ENCODE results near the gene PCID2. TPM values are rescaled to one million over a fixed set of nuclear protein-coding genes. Genes with fewer than 3 reads are reported as not detected.

Gene PCID2
- total and polyA plus RNA-seq, 4 donors = 33.3 to 51.1 (median 41.2) TPM

GRCh38 chr13:113210833-113211232 is 2.4 kb upstream of the PCID2 start:
- no peaks in the 10 kb centered on the region for H3K4me1 ChIP-seq (ENCODE audit: control insufficient read depth in 1 of 2, insufficient read depth in 2 of 2, low read length in 2 of 2)
- DNase-seq (no peak), ATAC-seq (ENCODE audit: low FRiP score) (no peak)
- H3K36me3 ChIP-seq (ENCODE audit: control insufficient read depth in 1 of 2, insufficient read depth in 2 of 2, low read length in 1 of 2) = no peaks in the 10 kb centered on the region
- no peaks in the 10 kb centered on the region for H3K9me3 ChIP-seq (ENCODE audit: control insufficient read depth, low read length)
- no peaks in the 10 kb centered on the region for H3K27me3 ChIP-seq (ENCODE audit: control insufficient read depth in 1 of 2, insufficient read depth in 2 of 2, low read length in 1 of 2)
- no peak overlapping the region for H3K27ac ChIP-seq (ENCODE audit: low read depth in 1 of 2, low read length in 2 of 2)
- WGBS, 2 donors = 92 to 93% methylated on average over 6 of the region's 6 CpGs
- intact Hi-C loops (cut with DNase I) = no loop called here
- no peak overlapping the region for H3K4me3 ChIP-seq (ENCODE audit: low read length in 2 of 2)

- Histone ChIP-seq H3K9me3 (ENCODE audit: control insufficient read depth, low read length) (no peaks in the 10 kb centered on the region), H3K4me3 (ENCODE audit: low read length in 2 of 2) (peak overlapping the region; percentile 64 to 68), H3K27me3 (ENCODE audit: control insufficient read depth in 1 of 2, insufficient read depth in 2 of 2, low read length in 1 of 2) (no peaks in the 10 kb centered on the region), H3K4me1 (ENCODE audit: control insufficient read depth in 1 of 2, insufficient read depth in 2 of 2, low read length in 2 of 2) (no peaks in the 10 kb centered on the region), H3K27ac (ENCODE audit: low read depth in 1 of 2, low read length in 2 of 2) (peak overlapping the region; percentile 49 to 98), H3K36me3 (ENCODE audit: control insufficient read depth in 1 of 2, insufficient read depth in 2 of 2, low read length in 1 of 2) (no peaks in the 10 kb centered on the region)
- WGBS, 2 donors = 0 to 1% methylated on average over 33 to 67 of the region's 67 CpGs
- peak; percentile 70 to 85 for DNase-seq
- ATAC-seq (ENCODE audit: low FRiP score) = no peak
- intact Hi-C loops (cut with DNase I) = loop anchor here in 1 of 2 donors (5.0 kb wide), 2 partner anchors 53 to 173 kb away; partner anchors contain the start of gene PROZ
Observed at GRCh38 chr13:113209759-113210421, 1.4 kb upstream of the PCID2 start.

GRCh38 chr13:113209336-113209758 is 878 bp upstream of the PCID2 start, which contains the start of gene CUL4A:
Gene CUL4A, plus strand, starts transcription at chr13:113209613. Its CDS starts 15 bp downstream, at chr13:113209628.
- peak within 1 kb of the TSS; percentile 90 to 98 for H3K27ac ChIP-seq (ENCODE audit: low read depth in 1 of 2, low read length in 2 of 2)
- peak; percentile 87 to 93 for DNase-seq
- H3K4me3 ChIP-seq (ENCODE audit: low read length in 2 of 2) = peak within 1 kb of the TSS; percentile 64 to 68
- H3K36me3 ChIP-seq (ENCODE audit: control insufficient read depth in 1 of 2, insufficient read depth in 2 of 2, low read length in 1 of 2) = no peaks in the 10 kb centered on the region
- intact Hi-C loops (cut with DNase I) = loop anchor here in 1 of 2 donors (5.0 kb wide), 2 partner anchors 52 to 172 kb away; partner anchors contain the start of gene PROZ
- H3K4me1 ChIP-seq (ENCODE audit: control insufficient read depth in 1 of 2, insufficient read depth in 2 of 2, low read length in 2 of 2) = no peaks in the 10 kb centered on the region
- 0 to 1% methylated on average over 15 to 66 of the region's 66 CpGs for WGBS, 2 donors
- H3K9me3 ChIP-seq (ENCODE audit: control insufficient read depth, low read length) = no peaks in the 10 kb centered on the region
- peak; percentile 84 for ATAC-seq (ENCODE audit: low FRiP score)
- H3K27me3 ChIP-seq (ENCODE audit: control insufficient read depth in 1 of 2, insufficient read depth in 2 of 2, low read length in 1 of 2) = no peaks in the 10 kb centered on the region

- Histone ChIP-seq H3K27ac (ENCODE audit: low read depth in 1 of 2, low read length in 2 of 2) (peak overlapping the region in 1 of 2 donors; percentile 42), H3K9me3 (ENCODE audit: control insufficient read depth, low read length) (no peaks in the 10 kb centered on the region), H3K4me3 (ENCODE audit: low read length in 2 of 2) (peak overlapping the region; percentile 60 to 68), H3K27me3 (ENCODE audit: control insufficient read depth in 1 of 2, insufficient read depth in 2 of 2, low read length in 1 of 2) (no peaks in the 10 kb centered on the region), H3K36me3 (ENCODE audit: control insufficient read depth in 1 of 2, insufficient read depth in 2 of 2, low read length in 1 of 2) (no peaks in the 10 kb centered on the region), H3K4me1 (ENCODE audit: control insufficient read depth in 1 of 2, insufficient read depth in 2 of 2, low read length in 2 of 2) (no peaks in the 10 kb centered on the region)
- DNase-seq (peak; percentile 62 to 86), ATAC-seq (ENCODE audit: low FRiP score) (peak; percentile 52)
- 0% methylated on average over 41 to 44 of the region's 44 CpGs for WGBS, 2 donors
- intact Hi-C loops (cut with DNase I) = loop anchor here in 1 of 2 donors (5.0 kb wide), 2 partner anchors 51 to 171 kb away; partner anchors contain the start of gene PROZ
Observed at GRCh38 chr13:113207890-113208420, 514 bp downstream of the PCID2 start.

GRCh38 chr13:113207460-113207859 is 1.0 kb downstream of the PCID2 start:
- Histone ChIP-seq H3K4me3 (ENCODE audit: low read length in 2 of 2) (peak overlapping the region; percentile 60 to 68), H3K4me1 (ENCODE audit: control insufficient read depth in 1 of 2, insufficient read depth in 2 of 2, low read length in 2 of 2) (no peaks in the 10 kb centered on the region), H3K27ac (ENCODE audit: low read depth in 1 of 2, low read length in 2 of 2) (no peak overlapping the region), H3K36me3 (ENCODE audit: control insufficient read depth in 1 of 2, insufficient read depth in 2 of 2, low read length in 1 of 2) (no peaks in the 10 kb centered on the region), H3K9me3 (ENCODE audit: control insufficient read depth, low read length) (no peaks in the 10 kb centered on the region), H3K27me3 (ENCODE audit: control insufficient read depth in 1 of 2, insufficient read depth in 2 of 2, low read length in 1 of 2) (no peaks in the 10 kb centered on the region)
- intact Hi-C loops (cut with DNase I) = loop anchor here in 1 of 2 donors (5.0 kb wide), 2 partner anchors 50 to 170 kb away; partner anchors contain the start of gene PROZ
- WGBS, 2 donors = 25 to 29% methylated on average over 3 of the region's 3 CpGs
- no peak for DNase-seq
- ATAC-seq (ENCODE audit: low FRiP score) = no peak

- Histone ChIP-seq H3K27ac (ENCODE audit: low read depth in 1 of 2, low read length in 2 of 2) (no peak overlapping the region), H3K36me3 (ENCODE audit: control insufficient read depth in 1 of 2, insufficient read depth in 2 of 2, low read length in 1 of 2) (no peaks in the 10 kb centered on the region), H3K4me1 (ENCODE audit: control insufficient read depth in 1 of 2, insufficient read depth in 2 of 2, low read length in 2 of 2) (no peaks in the 10 kb centered on the region), H3K4me3 (ENCODE audit: low read length in 2 of 2) (no peak overlapping the region), H3K9me3 (ENCODE audit: control insufficient read depth, low read length) (no peaks in the 10 kb centered on the region), H3K27me3 (ENCODE audit: control insufficient read depth in 1 of 2, insufficient read depth in 2 of 2, low read length in 1 of 2) (no peaks in the 10 kb centered on the region)
- ATAC-seq (ENCODE audit: low FRiP score) (no peak), DNase-seq (no peak)
- 64 to 73% methylated on average over 5 of the region's 5 CpGs for WGBS, 2 donors
- intact Hi-C loops (cut with DNase I) = loop anchor here in 1 of 2 donors (5.0 kb wide), 2 partner anchors 48 to 168 kb away; partner anchors contain the start of gene PROZ
Observed at GRCh38 chr13:113205428-113205931, 3.0 kb downstream of the PCID2 start.

- no peak for DNase-seq
- intact Hi-C loops (cut with DNase I) = no loop called here
Observed at GRCh38 chr13:113204378-113204734, 4.1 kb downstream of the PCID2 start.

GRCh38 chr13:113203507-113204377 is 4.7 kb downstream of the PCID2 start:
- H3K27ac ChIP-seq (ENCODE audit: low read depth in 1 of 2, low read length in 2 of 2) = no peak overlapping the region
- ATAC-seq (ENCODE audit: low FRiP score) (no peak), DNase-seq (no peak)
- peaks cover 2 to 4% of the 10 kb centered on the region in 2 donors for H3K36me3 ChIP-seq (ENCODE audit: control insufficient read depth in 1 of 2, insufficient read depth in 2 of 2, low read length in 1 of 2)
- no peak overlapping the region for H3K4me3 ChIP-seq (ENCODE audit: low read length in 2 of 2)
- intact Hi-C loops (cut with DNase I) = no loop called here
- H3K4me1 ChIP-seq (ENCODE audit: control insufficient read depth in 1 of 2, insufficient read depth in 2 of 2, low read length in 2 of 2) = no peaks in the 10 kb centered on the region
- WGBS, 2 donors = 85 to 86% methylated on average over 12 of the region's 12 CpGs
- no peaks in the 10 kb centered on the region for H3K9me3 ChIP-seq (ENCODE audit: control insufficient read depth, low read length)
- no peaks in the 10 kb centered on the region for H3K27me3 ChIP-seq (ENCODE audit: control insufficient read depth in 1 of 2, insufficient read depth in 2 of 2, low read length in 1 of 2)

More at GRCh38 chr13:113204378-113204734, 4.1 kb downstream of the PCID2 start:
- Histone ChIP-seq H3K27me3 (ENCODE audit: control insufficient read depth in 1 of 2, insufficient read depth in 2 of 2, low read length in 1 of 2) (no peaks in the 10 kb centered on the region), H3K4me3 (ENCODE audit: low read length in 2 of 2) (no peak overlapping the region), H3K9me3 (ENCODE audit: control insufficient read depth, low read length) (no peaks in the 10 kb centered on the region), H3K36me3 (ENCODE audit: control insufficient read depth in 1 of 2, insufficient read depth in 2 of 2, low read length in 1 of 2) (peaks cover 2 to 4% of the 10 kb centered on the region in 2 donors), H3K4me1 (ENCODE audit: control insufficient read depth in 1 of 2, insufficient read depth in 2 of 2, low read length in 2 of 2) (no peaks in the 10 kb centered on the region), H3K27ac (ENCODE audit: low read depth in 1 of 2, low read length in 2 of 2) (no peak overlapping the region)
- no peak for ATAC-seq (ENCODE audit: low FRiP score)
- 60 to 63% methylated on average over 5 of the region's 5 CpGs for WGBS, 2 donors

All from aorta (tissue), 5 donors.